LHCN-M2 (cell line): ENCODE results near the gene PLSCR5. TPM values are rescaled to one million over a fixed set of nuclear protein-coding genes. Genes with fewer than 3 reads are reported as not detected.
A peak's percentile ranks its signal among the peaks of the same experiment; 100 is the strongest.

Experiments used
- DNase-seq: peaks from one replicate; pipeline ENCODE4 v3.0.0-alpha.2; 2012; ENCODE audit warnings: low read depth
- polyA plus RNA-seq: library from polyadenylated mRNA; unstranded; fragments of >200 nt; gene quantifications from one replicate; pipeline ENCODE4 v1.2.1, GENCODE V29; 2012; ENCODE audit warnings: missing spikeins
- total RNA-seq: library from RNA; depleted of rRNA; stranded (reverse); fragments of >200 nt; gene quantifications from 2 replicates; pipeline ENCODE4 v1.2.3, GENCODE V29; 2014; rRNA removed

PLSCR5 gene
- total RNA-seq, result not detected in 2 replicates
- polyA plus RNA-seq, result not detected

GRCh38 chr3:146605106-146605505 is at the start of gene PLSCR5:
TSS of gene PLSCR5 (minus strand) at chr3:146605346. CDS start at chr3:146605212, 134 bp downstream.
- DNase-seq, result no peak

- DNase-seq, result no peak
Observed at GRCh38 chr3:146653978-146654377, 48.8 kb upstream of the PLSCR5 start.

GRCh38 chr3:146650691-146651442 is 45.7 kb upstream of the PLSCR5 start:
- no peak for DNase-seq

GRCh38 chr3:146646261-146646660 is 41.1 kb upstream of the PLSCR5 start:
- no peak for DNase-seq

- DNase-seq, result peak; percentile 77
Observed at GRCh38 chr3:146640955-146641867, 36.1 kb upstream of the PLSCR5 start.

GRCh38 chr3:146640361-146640760 is 35.2 kb upstream of the PLSCR5 start:
- DNase-seq, result no peak

GRCh38 chr3:146638718-146639117 is 33.6 kb upstream of the PLSCR5 start:
- DNase-seq, result no peak

- no peak for DNase-seq
Observed at GRCh38 chr3:146637871-146638270, 32.7 kb upstream of the PLSCR5 start.

- DNase-seq, result no peak
Observed at GRCh38 chr3:146636881-146637280, 31.7 kb upstream of the PLSCR5 start.

GRCh38 chr3:146634346-146634745 is 29.2 kb upstream of the PLSCR5 start:
- DNase-seq, result no peak

GRCh38 chr3:146628671-146629070 is 23.5 kb upstream of the PLSCR5 start:
- DNase-seq, result no peak

GRCh38 chr3:146626403-146627122 is 21.4 kb upstream of the PLSCR5 start:
- DNase-seq, result no peak

- DNase-seq, result peak; percentile 45
Observed at GRCh38 chr3:146625186-146625775, 20.1 kb upstream of the PLSCR5 start.

GRCh38 chr3:146621723-146622122 is 16.6 kb upstream of the PLSCR5 start:
- DNase-seq, result no peak

- DNase-seq, result no peak
Observed at GRCh38 chr3:146612015-146612414, 6.9 kb upstream of the PLSCR5 start.

- no peak for DNase-seq
Observed at GRCh38 chr3:146611096-146611495, 6.0 kb upstream of the PLSCR5 start.

- peak; percentile 15 for DNase-seq
Observed at GRCh38 chr3:146598535-146598934, 6.6 kb downstream of the PLSCR5 start.

GRCh38 chr3:146594843-146595482 is 10.2 kb downstream of the PLSCR5 start:
- DNase-seq, result peak; percentile 26

GRCh38 chr3:146593776-146594175 is 11.4 kb downstream of the PLSCR5 start:
- DNase-seq, result no peak

GRCh38 chr3:146590521-146590920 is 14.6 kb downstream of the PLSCR5 start:
- peak; percentile 42 for DNase-seq
